GM12874 (cell line): ENCODE results near the gene BDKRB2.

Experiments used
- TF ChIP-seq, protein P1 (sequence below): IDR thresholded peaks from 2 replicates; pipeline ENCODE4 v1.5.1; 2011; ENCODE audit warnings: low read depth, mild to moderate bottlenecking, control low read depth, low read length, moderate library complexity; ENCODE audit not compliant: insufficient read depth

BDKRB2 gene

DNA sequence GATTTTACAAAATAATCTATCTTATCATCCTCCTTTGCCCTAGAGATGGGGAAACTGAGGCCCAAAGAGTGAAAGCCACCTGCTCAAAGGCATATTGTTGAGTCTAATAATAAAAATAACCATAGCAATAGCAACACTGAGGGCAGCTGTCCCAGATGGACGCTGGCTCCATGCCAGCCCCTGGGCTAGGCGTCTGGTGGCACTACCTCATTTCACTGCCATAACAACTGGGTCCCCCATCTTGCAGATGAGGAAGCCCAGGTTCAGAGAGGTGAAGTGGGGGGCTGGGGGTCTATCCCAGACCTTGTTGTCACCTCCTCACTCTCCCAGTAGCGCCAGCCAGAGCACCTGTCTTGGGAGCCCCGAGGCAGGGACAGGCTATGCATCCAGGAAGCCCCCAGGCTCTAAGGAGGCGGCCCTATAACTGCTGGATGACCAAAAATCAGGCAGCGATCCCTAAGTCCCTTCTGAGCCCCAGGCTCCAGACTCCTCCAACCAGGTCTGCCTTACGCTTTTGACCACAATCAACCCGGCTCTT lies 12.8 kb downstream of the BDKRB2 start:
- TF ChIP-seq, protein P1, sequence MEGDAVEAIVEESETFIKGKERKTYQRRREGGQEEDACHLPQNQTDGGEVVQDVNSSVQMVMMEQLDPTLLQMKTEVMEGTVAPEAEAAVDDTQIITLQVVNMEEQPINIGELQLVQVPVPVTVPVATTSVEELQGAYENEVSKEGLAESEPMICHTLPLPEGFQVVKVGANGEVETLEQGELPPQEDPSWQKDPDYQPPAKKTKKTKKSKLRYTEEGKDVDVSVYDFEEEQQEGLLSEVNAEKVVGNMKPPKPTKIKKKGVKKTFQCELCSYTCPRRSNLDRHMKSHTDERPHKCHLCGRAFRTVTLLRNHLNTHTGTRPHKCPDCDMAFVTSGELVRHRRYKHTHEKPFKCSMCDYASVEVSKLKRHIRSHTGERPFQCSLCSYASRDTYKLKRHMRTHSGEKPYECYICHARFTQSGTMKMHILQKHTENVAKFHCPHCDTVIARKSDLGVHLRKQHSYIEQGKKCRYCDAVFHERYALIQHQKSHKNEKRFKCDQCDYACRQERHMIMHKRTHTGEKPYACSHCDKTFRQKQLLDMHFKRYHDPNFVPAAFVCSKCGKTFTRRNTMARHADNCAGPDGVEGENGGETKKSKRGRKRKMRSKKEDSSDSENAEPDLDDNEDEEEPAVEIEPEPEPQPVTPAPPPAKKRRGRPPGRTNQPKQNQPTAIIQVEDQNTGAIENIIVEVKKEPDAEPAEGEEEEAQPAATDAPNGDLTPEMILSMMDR: no peak

DNA sequence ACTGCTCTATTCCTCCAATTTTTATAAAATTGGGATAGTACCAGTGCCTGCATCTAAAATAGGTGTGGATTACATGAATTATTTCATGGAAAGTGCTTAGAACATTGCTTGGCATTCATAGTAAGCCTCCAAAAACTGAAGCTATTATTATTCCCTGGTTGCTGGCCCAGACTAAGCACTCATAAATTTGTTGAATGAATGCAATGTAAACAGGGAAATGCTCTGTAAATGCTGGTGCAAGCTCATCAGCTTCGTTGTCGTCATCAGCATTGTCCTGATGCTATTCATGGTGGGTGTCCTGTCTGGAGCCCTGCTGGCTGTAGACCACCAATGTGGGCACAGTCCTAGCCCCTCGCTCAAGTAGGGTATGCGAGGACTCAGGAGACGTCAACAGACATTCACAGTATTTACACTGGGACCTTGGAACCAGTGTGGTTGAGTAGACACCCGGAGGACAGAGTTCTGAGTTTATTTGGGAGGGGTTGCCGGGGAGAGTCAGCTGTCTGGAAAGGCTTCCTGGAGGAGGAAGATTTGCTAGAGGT lies 16.5 kb downstream of the BDKRB2 start:
- TF ChIP-seq, protein P1: no peak

DNA sequence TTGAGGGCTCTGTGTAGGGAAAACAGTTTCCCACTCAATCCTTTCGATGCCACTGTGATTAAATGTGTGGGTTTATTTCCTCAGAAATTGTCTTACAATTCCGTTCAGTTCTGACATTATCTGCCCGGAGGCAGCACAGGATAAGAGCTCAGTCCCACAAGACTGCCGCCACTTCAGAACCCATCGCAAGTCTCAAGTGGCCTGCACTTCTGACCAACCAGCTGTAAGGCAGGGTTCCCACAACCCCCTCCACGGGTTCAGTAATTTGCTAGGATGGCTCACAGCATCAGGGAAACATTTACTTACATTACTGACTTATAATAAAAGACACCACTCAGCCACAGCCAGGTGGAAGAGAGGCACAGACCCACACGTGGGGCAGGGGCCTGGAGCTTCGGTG lies 17.2 kb downstream of the BDKRB2 start:
- TF ChIP-seq, protein P1: no peak

DNA sequence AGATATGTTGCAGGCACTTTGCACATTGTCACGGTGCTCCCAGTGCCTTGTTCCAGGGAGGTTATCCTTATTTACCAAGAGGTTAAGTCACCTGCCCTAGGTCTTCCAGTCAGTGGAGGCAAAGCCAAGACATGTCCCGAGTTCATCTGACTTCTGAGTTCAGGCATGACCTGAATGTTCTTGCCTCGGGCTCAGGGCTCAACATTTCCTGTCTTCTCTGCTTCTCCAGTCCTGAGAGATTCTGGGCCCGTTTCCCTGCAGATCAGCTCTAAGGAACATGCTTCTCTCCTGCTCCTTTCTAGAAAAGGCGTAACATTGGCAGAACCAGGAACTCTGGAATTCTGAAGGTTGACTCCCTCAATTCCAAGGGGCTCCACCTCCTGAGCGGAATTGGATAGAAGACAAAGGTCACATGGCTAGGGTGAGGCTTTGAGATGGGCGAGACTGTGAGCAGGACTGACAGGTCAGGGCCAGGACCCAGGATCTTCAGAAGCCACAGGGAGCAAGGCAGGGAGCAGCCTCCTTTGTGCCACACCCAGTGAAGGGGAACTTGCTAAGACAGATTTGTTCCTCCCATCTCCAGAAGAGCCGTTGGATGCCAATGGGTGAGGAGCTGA lies 19.9 kb downstream of the BDKRB2 start:
- TF ChIP-seq, protein P1: no peak

DNA sequence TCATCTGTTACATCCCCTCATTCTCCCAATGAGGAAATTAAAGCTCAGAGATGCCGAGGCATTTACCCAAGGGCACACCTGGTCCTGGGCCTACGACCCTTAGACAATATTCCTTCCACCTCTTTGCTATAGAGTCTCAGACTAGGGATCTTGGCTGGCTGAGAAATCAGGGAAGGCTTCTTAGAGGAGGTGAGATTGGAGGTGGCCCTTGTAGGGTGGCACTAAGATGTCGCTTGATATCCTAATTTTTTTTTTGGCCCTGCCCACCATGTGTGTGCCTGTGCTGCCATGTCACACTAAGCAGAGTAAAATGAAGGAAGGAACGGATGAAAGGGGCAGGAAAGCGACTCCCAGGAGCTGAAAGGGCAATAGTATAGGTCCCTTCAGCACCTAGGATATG lies 20.6 kb downstream of the BDKRB2 start:
- TF ChIP-seq, protein P1: no peak

DNA sequence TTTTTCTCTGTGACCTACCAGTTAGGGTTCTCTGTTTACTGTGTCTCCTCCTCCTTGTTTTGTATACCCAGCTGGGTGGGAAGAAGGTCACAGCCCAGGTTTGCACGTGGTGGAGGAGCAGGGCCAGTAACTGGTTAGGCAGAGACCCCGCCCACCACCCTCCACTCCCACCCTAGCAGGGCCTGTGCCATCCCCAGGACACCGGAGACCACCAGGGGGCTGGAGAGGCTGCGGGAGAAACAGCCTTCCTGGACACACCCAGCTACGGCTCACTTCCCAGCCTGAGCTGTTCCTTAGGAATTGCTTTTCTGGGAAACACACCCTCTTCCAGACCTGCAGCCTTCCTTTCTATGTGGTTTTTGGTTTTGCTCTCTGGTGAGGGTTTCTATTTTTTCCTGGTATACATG lies 21.1 kb downstream of the BDKRB2 start:
- TF ChIP-seq, protein P1: no peak

DNA sequence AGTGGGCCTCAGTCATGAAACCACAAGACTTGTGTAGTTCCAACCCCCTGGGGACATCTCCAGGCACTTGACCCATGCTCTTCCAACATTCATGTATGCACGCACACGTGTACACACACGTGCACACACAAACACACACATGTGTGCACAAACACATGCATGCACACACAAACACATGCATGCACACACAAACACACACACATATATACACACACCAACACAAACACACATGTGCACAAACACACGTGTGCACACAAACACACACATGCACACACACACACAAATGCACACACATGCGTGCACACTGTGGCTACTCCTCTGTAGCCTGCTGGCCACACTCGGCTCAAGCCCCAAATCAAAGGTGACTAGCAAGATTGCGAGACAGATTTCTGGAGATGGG lies 22.8 kb downstream of the BDKRB2 start:
- TF ChIP-seq, protein P1: no peak
